GM12872 (cell line): Measurements from ENCODE around the gene AMHR2.

Experiments used
- CTCF ChIP-seq: IDR thresholded peaks from 3 replicates; pipeline ENCODE4 v1.5.1; 2011; ENCODE audit warnings: low read depth, mild to moderate bottlenecking, low read length, moderate library complexity; ENCODE audit not compliant: insufficient read depth

AMHR2 gene

GRCh38 chr12:53381731-53382630 lies 41.7 kb upstream of the AMHR2 start:
- peak; percentile 70 for TF ChIP-seq CTCF

- no peak for TF ChIP-seq CTCF
Observed at GRCh38 chr12:53383258-53383657, 40.4 kb upstream of the AMHR2 start.

- TF ChIP-seq CTCF: no peak
Observed at GRCh38 chr12:53388932-53389331, 34.7 kb upstream of the AMHR2 start.

- TF ChIP-seq CTCF: no peak
Observed at GRCh38 chr12:53389702-53390101, 34.0 kb upstream of the AMHR2 start.

GRCh38 chr12:53391724-53392123 lies 31.9 kb upstream of the AMHR2 start:
- TF ChIP-seq CTCF: no peak

- no peak for TF ChIP-seq CTCF
Observed at GRCh38 chr12:53399896-53400295, 23.8 kb upstream of the AMHR2 start.

DNA sequence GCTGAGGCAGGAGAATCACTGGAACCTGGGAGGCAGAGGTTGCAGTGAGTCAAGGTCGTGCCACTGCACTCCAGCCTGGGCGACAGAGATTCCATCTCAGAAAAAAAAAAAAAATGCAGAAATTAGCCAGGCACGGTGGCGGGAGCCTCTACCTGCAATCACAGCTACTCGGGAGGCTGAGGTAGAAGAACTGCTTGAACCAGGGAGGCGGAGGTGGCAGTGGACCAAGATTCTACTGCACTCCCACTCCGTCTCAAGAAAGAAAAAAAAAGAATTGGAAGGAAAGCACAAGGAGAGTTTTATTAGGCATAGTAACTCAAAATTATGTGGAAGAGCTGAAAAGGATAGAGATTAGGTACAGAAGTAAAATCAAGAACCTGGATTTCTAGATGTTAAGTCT lies 20.8 kb upstream of the AMHR2 start:
- TF ChIP-seq CTCF: no peak
